Smooth muscle cell (in vitro differentiated cells): Measurements from ENCODE around the gene SH3GLB2. TPM values are rescaled to one million over a fixed set of nuclear protein-coding genes. Genes with fewer than 3 reads are reported as not detected.
"Not testable (repeated sequence)": the region's sequence is repeated elsewhere in the genome, so short reads cannot be mapped to it uniquely, and the experiment has no call there.

ENCODE experiments used
- DNase-seq: peaks from one replicate; lab custom pipeline; 2025; ENCODE audit not compliant: unreplicated experiment; lab: John Stamatoyannopoulos, UW
- H2AFZ ChIP-seq: fragments of 200-600 bp; sonication (generic); 2 replicates; pipeline ENCODE4 v1.6.0; 2016; ENCODE audit warnings: antibody characterized with exemption, low read depth, mild to moderate bottlenecking
- H3F3A ChIP-seq: fragments of 200-600 bp; sonication (generic); 2 replicates; pipeline ENCODE4 v1.6.0; 2017; ENCODE audit warnings: antibody characterized with exemption, low read depth
- H3K27ac ChIP-seq: fragments of 200-600 bp; sonication (generic); 2 replicates; pipeline ENCODE4 v1.5.1; 2016; ENCODE audit warnings: low read depth, mild to moderate bottlenecking
- H3K27me3 ChIP-seq: fragments of 200-600 bp; sonication (generic); 2 replicates; pipeline ENCODE4 v1.6.1; 2016; ENCODE audit warnings: low read depth, mild to moderate bottlenecking
- H3K36me3 ChIP-seq: fragments of 200-600 bp; sonication (generic); 2 replicates; pipeline ENCODE4 v1.5.1; 2016; ENCODE audit warnings: low read depth
- H3K4me1 ChIP-seq: fragments of 200-600 bp; sonication (generic); 2 replicates; pipeline ENCODE4 v1.5.1; 2016; ENCODE audit warnings: low read depth
- H3K4me2 ChIP-seq: fragments of 200-600 bp; sonication (generic); 2 replicates; pipeline ENCODE4 v1.6.0; 2016; ENCODE audit warnings: mild to moderate bottlenecking
- H3K4me3 ChIP-seq: fragments of 200-600 bp; sonication (generic); 2 replicates; pipeline ENCODE4 v1.5.1; 2016; ENCODE audit warnings: mild to moderate bottlenecking
- H3K79me2 ChIP-seq: fragments of 200-600 bp; sonication (generic); 2 replicates; pipeline ENCODE4 v1.6.0; 2016; ENCODE audit warnings: low read depth, mild to moderate bottlenecking
- H3K9ac ChIP-seq: fragments of 200-600 bp; sonication (generic); 2 replicates; pipeline ENCODE4 v1.6.0; 2016; ENCODE audit warnings: low read depth
- H3K9me3 ChIP-seq: fragments of 200-600 bp; sonication (generic); replicated peaks from 2 replicates; pipeline ENCODE4 v1.5.1; 2016; ENCODE audit warnings: low read depth
- H4K20me1 ChIP-seq: fragments of 200-600 bp; sonication (generic); 2 replicates; pipeline ENCODE4 v1.6.0; 2016; ENCODE audit warnings: low read depth
- CTCF ChIP-seq: fragments of 200-600 bp; sonication (generic); IDR thresholded peaks from 2 replicates; pipeline ENCODE4 v1.5.1; 2017; ENCODE audit warnings: borderline replicate concordance, mild to moderate bottlenecking, antibody characterized with exemption; ENCODE audit not compliant: insufficient read depth, poor library complexity, severe bottlenecking
- WGBS: methylation state at CpG from one replicate; pipeline ENCODE4 v1.1.7; 2016; ENCODE audit warnings: low lambda C conversion rate; 5-methylcytosine and 5-hydroxymethylcytosine counted together
- polyA plus RNA-seq: library from polyadenylated mRNA; unstranded; fragments of >200 nt; fragmentation: Nextera tagmentation; extraction: Ambion mirVana; gene quantifications from 2 replicates; pipeline ENCODE4 v1.2.1, GENCODE V29; 2016
- total RNA-seq: library from RNA; depleted of rRNA; stranded (reverse); fragments of >200 nt; gene quantifications from 2 replicates; pipeline ENCODE4 v1.2.3, GENCODE V29; 2014

SH3GLB2 gene
- total and polyA plus RNA-seq, 2 experiments from 2014 or later: 31.9 to 44.8 TPM

GRCh38 chr9:129037767-129038098 is 9.6 kb upstream of the SH3GLB2 start:
- peak overlapping the region; percentile 95 for H3K4me2 ChIP-seq
- no peak overlapping the region for H2AFZ ChIP-seq
- WGBS: 75% methylated on average over 6 of the region's 6 CpGs
- H3K4me1 ChIP-seq: peaks cover 8% of the 10 kb centered on the region
- no peaks in the 10 kb centered on the region for H3K9me3 ChIP-seq
- H3K9ac ChIP-seq: no peak overlapping the region
- no peak overlapping the region for H3K27ac ChIP-seq
- H4K20me1 ChIP-seq: no peaks in the 10 kb centered on the region
- H3K27me3 ChIP-seq: no peaks in the 10 kb centered on the region
- no peak for TF ChIP-seq CTCF
- no peaks in the 10 kb centered on the region for H3F3A ChIP-seq
- H3K79me2 ChIP-seq: peaks cover 27% of the 10 kb centered on the region
- no peaks in the 10 kb centered on the region for H3K36me3 ChIP-seq
- DNase-seq: no peak
- H3K4me3 ChIP-seq: peak overlapping the region; percentile 95

GRCh38 chr9:129036923-129037766 is 9.0 kb upstream of the SH3GLB2 start:
- WGBS: 20% methylated on average over 30 of the region's 32 CpGs
- H3K79me2 ChIP-seq: peaks cover 27% of the 10 kb centered on the region
- no peak for DNase-seq
- peaks cover 8% of the 10 kb centered on the region for H3K4me1 ChIP-seq
- peak overlapping the region; percentile 95 for H3K4me2 ChIP-seq
- no peak for TF ChIP-seq CTCF
- peak overlapping the region; percentile 72 for H3K9ac ChIP-seq
- no peak overlapping the region for H3K27ac ChIP-seq
- no peaks in the 10 kb centered on the region for H3K9me3 ChIP-seq
- no peaks in the 10 kb centered on the region for H3K36me3 ChIP-seq
- no peaks in the 10 kb centered on the region for H3F3A ChIP-seq
- H2AFZ ChIP-seq: peak overlapping the region; percentile 68
- H3K4me3 ChIP-seq: peak overlapping the region; percentile 95
- no peaks in the 10 kb centered on the region for H4K20me1 ChIP-seq
- no peaks in the 10 kb centered on the region for H3K27me3 ChIP-seq

GRCh38 chr9:129036241-129036922 is 8.3 kb upstream of the SH3GLB2 start, which contains the start of gene MIGA2:
Gene MIGA2, plus strand, starts transcription at chr9:129036626. Its CDS starts 3,969 bp downstream, at chr9:129040595.
- peak within 1 kb of the TSS; percentile 93 for H2AFZ ChIP-seq
- DNase-seq: peak; percentile 77
- no peak within 1 kb of the TSS for H3K27ac ChIP-seq
- peaks cover 8% of the 10 kb centered on the region for H3K4me1 ChIP-seq
- no peaks in the 10 kb centered on the region for H3K36me3 ChIP-seq
- H4K20me1 ChIP-seq: no peaks in the 10 kb centered on the region
- H3K79me2 ChIP-seq: peaks cover 27% of the 10 kb centered on the region
- H3F3A ChIP-seq: no peaks in the 10 kb centered on the region
- H3K9ac ChIP-seq: peak within 1 kb of the TSS; percentile 72
- H3K27me3 ChIP-seq: no peaks in the 10 kb centered on the region
- TF ChIP-seq CTCF: no peak
- peak within 1 kb of the TSS; percentile 95 for H3K4me3 ChIP-seq
- WGBS: under 1% methylated on average over 41 of the region's 49 CpGs
- H3K9me3 ChIP-seq: no peaks in the 10 kb centered on the region
- H3K4me2 ChIP-seq: peak within 1 kb of the TSS; percentile 95

- H3K27ac ChIP-seq: not testable (repeated sequence)
- WGBS: 75% methylated on average over 13 of the region's 13 CpGs
Measured at GRCh38 chr9:129035838-129036237, 7.7 kb upstream of the SH3GLB2 start.

More at GRCh38 chr9:129035838-129036237, 7.7 kb upstream of the SH3GLB2 start:
- not testable (repeated sequence) for H3K36me3 ChIP-seq, H3F3A ChIP-seq, H3K4me1 ChIP-seq, H4K20me1 ChIP-seq, H3K9ac ChIP-seq, H3K27me3 ChIP-seq, H3K9me3 ChIP-seq, DNase-seq
- H2AFZ ChIP-seq: peak overlapping the region; percentile 93
- H3K4me2 ChIP-seq: peak overlapping the region; percentile 84
- H3K79me2 ChIP-seq: peaks cover 27% of the 10 kb centered on the region
- peak overlapping the region; percentile 95 for H3K4me3 ChIP-seq
